Measurements from ENCODE around the gene EMP2. TPM values are rescaled to one million over a fixed set of nuclear protein-coding genes. Genes with fewer than 3 reads are reported as not detected.

Gene EMP2
- total RNA-seq, 4 donors from 2014 or later = 20.8 to 31.4 (median 27.5) TPM

DNA sequence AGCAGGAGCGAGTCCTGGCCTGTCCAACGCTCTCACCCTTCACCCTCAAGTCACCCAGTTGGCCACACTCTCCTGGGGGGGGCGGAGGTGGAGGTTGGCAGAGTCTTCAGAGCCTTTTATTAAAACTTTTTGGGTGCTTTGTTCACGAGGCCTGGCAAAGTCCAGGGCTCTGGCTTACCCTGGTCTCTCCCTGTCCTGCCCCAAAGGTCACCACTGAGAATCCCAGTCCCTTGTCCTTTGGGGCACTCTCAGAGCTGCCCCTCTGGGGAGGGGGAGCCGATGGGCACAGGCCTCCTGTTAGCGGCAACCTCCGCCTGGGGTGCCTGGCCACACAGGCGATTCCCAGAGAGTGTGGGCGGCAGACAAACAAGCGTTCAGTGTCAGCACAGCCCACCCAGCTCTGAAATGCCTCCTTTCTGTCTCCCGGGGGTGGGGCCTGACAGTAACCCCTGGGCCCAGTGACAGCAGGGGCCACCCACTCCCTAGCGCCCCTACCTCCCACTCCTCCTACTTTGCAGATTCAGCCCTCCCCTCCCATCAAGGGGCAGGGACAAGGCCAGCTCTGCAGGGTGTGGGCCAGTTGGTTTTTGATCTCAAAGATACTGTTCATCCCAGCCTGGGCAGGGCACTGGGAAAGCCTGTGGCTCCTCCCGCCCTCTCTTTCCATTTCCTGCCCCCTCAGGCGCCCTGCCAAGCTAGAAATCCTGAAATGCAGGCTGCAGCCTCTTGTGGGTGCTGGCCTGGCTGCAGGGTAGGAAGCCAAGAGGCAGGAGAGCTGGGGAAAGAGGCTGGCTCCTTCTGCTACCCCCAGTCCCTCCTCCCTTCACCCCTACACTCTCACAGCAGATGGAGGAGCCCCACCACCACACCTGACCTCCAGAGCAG is 36.6 kb upstream of the EMP2 start:
- DNase-seq = peak in 2 of 3 donors; percentile 70 to 78
- peak overlapping the region in 2 of 4 donors; percentile 11 to 30 for H3K27ac ChIP-seq
- no peak overlapping the region for H3K4me3 ChIP-seq
- TF ChIP-seq, protein P1, sequence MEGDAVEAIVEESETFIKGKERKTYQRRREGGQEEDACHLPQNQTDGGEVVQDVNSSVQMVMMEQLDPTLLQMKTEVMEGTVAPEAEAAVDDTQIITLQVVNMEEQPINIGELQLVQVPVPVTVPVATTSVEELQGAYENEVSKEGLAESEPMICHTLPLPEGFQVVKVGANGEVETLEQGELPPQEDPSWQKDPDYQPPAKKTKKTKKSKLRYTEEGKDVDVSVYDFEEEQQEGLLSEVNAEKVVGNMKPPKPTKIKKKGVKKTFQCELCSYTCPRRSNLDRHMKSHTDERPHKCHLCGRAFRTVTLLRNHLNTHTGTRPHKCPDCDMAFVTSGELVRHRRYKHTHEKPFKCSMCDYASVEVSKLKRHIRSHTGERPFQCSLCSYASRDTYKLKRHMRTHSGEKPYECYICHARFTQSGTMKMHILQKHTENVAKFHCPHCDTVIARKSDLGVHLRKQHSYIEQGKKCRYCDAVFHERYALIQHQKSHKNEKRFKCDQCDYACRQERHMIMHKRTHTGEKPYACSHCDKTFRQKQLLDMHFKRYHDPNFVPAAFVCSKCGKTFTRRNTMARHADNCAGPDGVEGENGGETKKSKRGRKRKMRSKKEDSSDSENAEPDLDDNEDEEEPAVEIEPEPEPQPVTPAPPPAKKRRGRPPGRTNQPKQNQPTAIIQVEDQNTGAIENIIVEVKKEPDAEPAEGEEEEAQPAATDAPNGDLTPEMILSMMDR (IDR thresholded peaks at IDR 0.05) = peak in 2 of 6 experiments; percentile 15 to 27
- TF ChIP-seq POLR2A (IDR thresholded peaks at IDR 0.05) = no peak
- no peaks in the 10 kb centered on the region for H3K36me3 ChIP-seq
- no peaks in the 10 kb centered on the region for H3K9me3 ChIP-seq
- H3K4me1 ChIP-seq = peaks cover 0 to 33% (median 0%) of the 10 kb centered on the region in 4 donors
- no peaks in the 10 kb centered on the region for H3K27me3 ChIP-seq

DNA sequence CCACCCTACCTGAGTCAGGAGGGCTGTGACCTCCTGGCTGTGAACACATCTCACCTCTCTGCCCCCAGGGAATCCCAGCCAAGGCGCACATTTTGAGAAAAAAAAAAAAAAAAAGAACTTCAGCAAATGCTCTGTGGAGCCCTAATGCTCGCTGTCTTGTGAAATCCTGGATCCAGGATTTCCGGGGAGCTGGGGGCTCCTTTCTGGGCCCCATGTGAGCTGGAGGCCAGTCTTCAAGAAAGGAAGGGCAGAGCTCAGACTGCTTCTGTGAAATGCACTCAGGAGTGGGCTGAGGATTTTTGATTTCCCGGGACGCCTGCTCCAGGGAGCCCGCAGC is 36.0 kb upstream of the EMP2 start:
- H3K36me3 ChIP-seq = no peaks in the 10 kb centered on the region
- H3K4me3 ChIP-seq = no peak overlapping the region
- H3K27ac ChIP-seq = peak overlapping the region in 1 of 4 donors; percentile 11
- peaks cover 0 to 31% (median 0%) of the 10 kb centered on the region in 4 donors for H3K4me1 ChIP-seq
- H3K27me3 ChIP-seq = no peaks in the 10 kb centered on the region
- TF ChIP-seq, protein P1 (IDR thresholded peaks at IDR 0.05) = no peak
- TF ChIP-seq POLR2A (IDR thresholded peaks at IDR 0.05) = no peak
- no peak for DNase-seq
- no peaks in the 10 kb centered on the region for H3K9me3 ChIP-seq

DNA sequence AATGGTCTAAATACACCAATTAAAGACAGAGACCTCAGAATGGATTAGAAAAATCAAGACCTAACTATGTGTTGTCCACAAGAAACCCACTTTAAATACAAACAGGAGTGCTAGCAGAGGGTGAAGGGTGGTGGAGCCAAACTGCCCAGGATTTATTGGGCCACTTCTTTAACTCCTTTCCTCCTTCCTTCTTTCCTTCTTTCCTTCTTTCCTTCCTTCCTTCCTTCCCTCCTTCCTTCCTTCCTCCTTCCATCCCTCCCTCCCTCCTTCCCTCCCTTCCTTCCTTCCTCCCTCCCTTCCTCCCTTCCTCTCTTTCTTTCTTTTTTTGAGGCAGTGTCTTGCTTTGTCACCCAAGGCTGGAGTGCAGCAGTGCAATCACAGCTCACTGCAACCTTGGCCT is 34.3 kb upstream of the EMP2 start:
- DNase-seq = no peak
- TF ChIP-seq, protein P1 (IDR thresholded peaks at IDR 0.05) = no peak
- no peak for TF ChIP-seq POLR2A (IDR thresholded peaks at IDR 0.05)
- Histone ChIP-seq H3K4me3 (no peak overlapping the region), H3K27me3 (no peaks in the 10 kb centered on the region), H3K36me3 (no peaks in the 10 kb centered on the region), H3K27ac (no peak overlapping the region), H3K4me1 (peaks cover 0 to 31% (median 0%) of the 10 kb centered on the region in 4 donors), H3K9me3 (no peaks in the 10 kb centered on the region)

DNA sequence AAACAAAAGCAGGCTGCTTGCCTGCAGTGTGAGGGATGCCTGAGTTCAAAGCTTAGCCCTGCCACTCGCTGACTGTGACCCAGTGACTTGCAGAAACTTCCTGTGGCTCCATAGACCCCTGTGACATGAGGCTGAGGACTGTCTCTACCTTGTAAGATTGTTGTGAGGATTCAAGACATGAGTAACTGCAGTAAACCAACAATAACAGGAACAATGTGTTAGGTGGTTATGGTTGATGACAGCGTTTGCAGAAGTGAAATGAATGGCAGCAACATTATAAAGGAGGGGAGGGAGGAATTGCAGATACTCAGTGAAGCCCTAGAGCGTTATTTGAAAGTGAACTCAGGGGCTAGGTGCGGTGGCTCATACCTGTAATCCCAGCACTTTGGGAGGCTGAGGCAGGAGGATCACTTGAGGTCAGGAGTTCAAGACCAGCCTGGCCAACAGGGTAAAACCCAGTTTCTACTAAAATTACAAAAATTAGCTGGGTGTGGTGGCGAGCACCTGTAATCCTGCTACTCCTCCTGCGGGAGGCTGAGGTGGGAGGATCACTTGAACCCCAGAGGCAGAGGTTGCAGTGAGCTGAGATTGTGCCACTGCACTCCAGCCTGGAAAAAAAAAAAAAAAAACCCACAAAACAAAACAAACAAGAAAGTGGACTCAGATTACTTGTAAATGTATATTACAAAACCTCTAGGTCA is 33.5 kb upstream of the EMP2 start:
- Histone ChIP-seq H3K36me3 (no peaks in the 10 kb centered on the region), H3K4me1 (peaks cover 0 to 25% (median 0%) of the 10 kb centered on the region in 4 donors), H3K27me3 (no peaks in the 10 kb centered on the region), H3K27ac (no peak overlapping the region), H3K4me3 (no peak overlapping the region), H3K9me3 (no peaks in the 10 kb centered on the region)
- no peak for DNase-seq
- TF ChIP-seq, protein P1 (IDR thresholded peaks at IDR 0.05) = no peak
- TF ChIP-seq POLR2A (IDR thresholded peaks at IDR 0.05) = no peak

DNA sequence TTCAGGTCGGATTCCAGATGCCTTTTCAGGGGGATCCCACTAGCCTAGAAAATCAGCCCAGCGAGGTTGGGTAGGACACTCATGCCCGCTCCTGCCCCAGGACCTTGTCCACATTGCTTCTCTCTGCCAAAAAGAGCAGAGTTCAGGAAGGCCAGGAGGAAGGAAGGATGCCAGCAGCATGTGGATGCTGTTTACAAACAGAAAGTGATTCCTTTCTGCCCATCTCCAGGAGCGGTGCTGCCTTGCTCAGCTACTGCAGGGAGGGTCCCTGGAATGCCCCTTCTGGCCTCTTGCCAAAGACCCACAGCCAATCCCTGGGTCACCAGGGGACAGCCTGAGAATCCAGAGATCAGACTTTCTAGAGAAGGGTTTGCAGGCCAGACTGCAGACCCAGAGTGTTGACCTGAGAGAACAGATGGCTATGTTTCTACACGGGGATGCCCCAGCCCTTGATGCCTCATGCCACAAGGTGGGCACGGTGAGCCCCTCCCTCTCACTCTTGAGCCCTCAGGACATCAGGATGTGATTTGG is 32.3 kb upstream of the EMP2 start:
- peaks cover 0 to 14% (median 0%) of the 10 kb centered on the region in 4 donors for H3K4me1 ChIP-seq

More for the DNA sequence above, 32.3 kb upstream of the EMP2 start:
- no peaks in the 10 kb centered on the region for H3K36me3 ChIP-seq
- no peak overlapping the region for H3K4me3 ChIP-seq
- no peak overlapping the region for H3K27ac ChIP-seq
- no peak for DNase-seq
- H3K9me3 ChIP-seq = no peaks in the 10 kb centered on the region
- H3K27me3 ChIP-seq = no peaks in the 10 kb centered on the region
- TF ChIP-seq, protein P1 (IDR thresholded peaks at IDR 0.05) = no peak
- TF ChIP-seq POLR2A (IDR thresholded peaks at IDR 0.05) = no peak
